SKM-1 (cell line): ENCODE measurements around the gene KLHL22.
A peak's percentile ranks its signal among the peaks of the same experiment; 100 is the strongest.
"Not testable (repeated sequence)": the region's sequence is repeated elsewhere in the genome, so short reads cannot be mapped to it uniquely, and the experiment has no call there.

ENCODE experiments used
- DNase-seq: peaks from one replicate; lab custom pipeline; 2025; ENCODE audit not compliant: unreplicated experiment; lab: John Stamatoyannopoulos, UW

KLHL22 gene

DNA sequence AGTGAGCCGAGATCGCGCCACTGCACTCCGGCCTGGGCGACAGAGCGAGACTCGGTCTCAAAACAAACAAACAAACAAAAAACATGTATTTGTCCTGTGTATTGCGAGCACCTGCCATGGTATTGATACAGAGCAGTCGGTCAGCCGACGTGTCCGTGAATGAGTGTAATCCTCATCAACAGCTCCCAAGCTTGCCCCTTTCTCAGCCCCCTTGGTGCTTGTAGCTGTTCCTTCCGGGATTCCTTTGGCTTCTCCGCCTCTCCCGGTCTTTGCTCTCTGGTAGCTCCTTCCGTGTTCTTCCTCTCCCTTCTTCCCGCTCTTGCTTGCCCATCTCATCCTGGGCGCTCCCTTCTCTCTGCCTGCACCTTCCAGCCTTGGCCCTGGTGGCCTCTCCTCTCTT lies 90.7 kb downstream of the KLHL22 start:
- DNase-seq, result no peak

DNA sequence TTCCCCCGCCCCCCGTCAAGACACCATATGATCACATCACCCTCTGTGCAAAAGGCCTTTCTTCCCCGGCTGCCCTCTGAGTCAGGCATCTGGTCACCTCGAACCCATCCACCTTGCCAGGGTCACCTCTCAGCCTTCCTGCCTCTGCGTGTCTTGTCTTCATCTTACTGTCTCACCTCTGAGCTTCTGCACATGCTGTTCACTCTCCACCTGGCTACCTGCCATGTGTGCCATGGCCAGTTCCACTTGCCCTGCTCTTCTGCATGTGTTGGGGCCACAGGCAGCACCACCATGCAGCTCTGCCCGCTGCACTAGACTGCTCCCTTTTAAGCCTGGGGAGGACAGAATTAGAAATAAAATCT lies 91.8 kb downstream of the KLHL22 start:
- DNase-seq, result no peak

DNA sequence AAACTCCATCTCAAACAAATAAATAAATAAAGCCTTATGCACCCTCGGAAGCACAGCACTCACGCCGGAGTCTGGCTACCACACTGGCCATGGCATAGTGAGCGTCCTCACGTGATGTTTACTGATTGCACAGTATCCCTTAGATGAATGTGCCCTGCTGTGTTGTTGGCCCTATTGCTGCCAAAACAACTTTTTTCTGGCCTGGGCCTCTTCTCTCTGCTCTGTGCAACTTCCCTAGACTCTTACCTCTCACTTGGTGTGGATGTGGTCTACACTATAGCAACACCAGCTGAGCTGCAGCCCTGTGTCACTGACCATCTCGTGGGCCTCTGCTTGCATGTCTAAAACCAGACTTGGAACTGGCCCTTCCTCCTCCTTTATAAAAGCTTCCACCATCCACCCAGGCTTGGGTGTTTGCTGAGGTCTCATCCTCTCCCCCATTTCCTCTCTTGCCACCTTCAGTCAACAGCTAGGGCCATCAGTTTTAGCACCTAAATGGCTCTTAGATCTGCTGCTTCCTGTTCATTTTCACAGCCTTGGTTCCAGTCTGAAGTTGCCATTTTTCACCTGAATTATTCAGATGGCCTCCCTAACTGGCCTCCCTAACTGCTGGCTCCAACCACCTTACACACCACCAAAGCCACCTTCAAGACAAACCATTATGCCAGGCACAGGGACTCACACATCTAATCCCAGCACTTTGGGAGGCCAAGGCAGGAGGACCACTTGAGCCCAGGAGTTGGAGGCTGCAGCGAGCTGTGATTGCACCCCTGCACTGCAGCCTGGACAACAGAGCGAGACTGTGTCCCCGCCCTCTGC lies 92.4 kb downstream of the KLHL22 start:
- DNase-seq, result no peak

DNA sequence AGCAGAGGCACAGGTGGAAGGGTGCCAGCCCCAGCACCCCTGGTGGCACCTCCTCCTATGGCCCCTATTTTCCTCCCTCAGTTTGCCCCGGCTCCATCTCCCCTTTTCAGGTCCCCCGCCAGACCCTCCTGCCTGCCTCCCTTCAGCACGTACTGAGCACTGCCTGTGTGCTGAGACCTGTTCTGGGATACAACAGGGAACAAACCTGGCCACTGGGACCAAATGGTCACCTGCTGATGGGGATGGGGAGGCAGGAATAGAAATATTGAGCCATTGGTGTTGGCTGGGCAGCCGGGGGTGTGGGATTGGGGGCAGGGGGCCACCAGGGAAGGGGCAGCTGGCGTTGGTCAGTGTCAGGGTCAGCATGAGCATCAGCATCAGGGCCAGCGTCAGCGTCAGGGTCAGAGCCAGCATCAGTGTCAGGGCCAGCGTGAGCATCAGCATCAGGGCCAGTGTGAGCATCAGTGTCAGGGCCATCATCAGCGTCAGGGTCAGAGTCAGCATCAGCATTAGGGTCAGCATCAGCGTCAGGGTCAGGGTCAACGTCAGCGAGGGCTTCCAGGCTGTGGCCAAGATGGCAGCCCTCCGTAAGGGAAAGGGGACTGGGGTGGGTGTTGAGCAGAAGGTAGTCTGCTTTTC lies 94.1 kb downstream of the KLHL22 start:
- no peak for DNase-seq

DNA sequence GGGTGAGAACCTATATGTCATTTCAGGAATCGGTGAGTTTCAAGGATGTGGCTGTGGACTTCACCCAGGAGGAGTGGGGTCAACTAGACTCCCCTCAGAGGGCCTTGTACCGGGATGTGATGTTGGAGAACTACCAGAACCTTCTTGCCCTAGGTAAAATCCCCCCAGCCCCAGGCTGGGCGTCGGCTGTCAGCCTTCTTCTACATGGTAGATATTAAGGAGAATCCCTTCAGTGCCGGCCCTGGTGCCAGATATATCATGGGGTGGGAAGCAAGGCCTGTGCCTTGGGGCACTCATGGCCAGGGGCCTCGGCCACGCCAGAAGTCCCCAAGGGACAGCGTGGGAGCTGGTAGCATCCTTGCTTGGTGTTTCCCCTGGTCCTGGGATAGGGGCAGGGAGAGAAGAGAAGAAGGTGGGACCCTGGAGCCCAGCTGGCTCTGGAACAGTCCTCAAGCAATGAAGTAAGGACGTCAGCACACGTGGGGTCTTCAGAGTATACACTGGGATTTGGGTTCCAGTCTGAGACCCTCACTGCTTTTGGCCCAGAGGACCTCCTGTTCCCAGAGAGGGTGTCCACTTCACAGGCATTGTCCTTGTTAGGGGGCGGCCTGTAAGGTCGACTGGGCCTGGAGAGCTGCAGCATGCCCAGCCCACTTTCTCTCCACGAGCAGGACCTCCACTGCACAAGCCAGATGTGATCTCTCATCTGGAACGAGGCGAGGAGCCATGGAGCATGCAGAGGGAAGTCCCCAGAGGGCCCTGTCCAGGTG lies 94.8 kb downstream of the KLHL22 start:
- no peak for DNase-seq

DNA sequence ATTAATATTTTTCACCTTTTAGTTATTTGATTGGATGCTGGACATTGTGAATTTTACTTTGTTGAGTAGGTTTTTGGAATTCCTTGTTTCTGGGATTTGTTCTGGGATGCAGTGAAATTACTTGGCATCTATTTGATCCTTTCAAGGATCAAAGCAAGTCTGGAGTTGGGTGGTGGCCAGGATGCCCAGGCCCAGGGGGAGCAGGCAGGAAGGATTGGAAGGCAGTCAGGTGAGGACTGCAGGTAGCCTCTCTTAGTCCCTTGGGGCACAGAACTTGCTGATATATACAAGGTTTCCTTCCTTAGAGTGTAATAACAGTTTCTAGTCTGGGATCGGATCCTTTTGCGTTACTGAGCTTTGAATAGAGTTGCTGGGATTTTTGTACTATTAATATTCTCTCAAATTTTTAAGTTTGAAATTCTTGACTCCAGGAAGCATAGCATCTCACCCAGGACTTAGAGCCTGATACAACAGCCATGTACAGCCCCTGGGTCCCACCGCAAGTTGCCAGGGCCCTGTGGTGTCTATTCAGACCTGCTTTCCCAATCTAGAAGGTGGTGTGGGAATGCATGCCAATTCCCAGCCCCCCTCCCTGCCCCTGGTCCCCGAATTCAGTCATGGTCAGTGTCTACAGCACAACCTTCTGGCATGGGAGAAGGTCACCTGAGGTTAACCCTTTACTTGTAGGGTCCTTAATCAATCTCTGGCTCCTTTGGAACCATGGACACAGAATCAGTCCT lies 95.6 kb downstream of the KLHL22 start:
- no peak for DNase-seq

DNA sequence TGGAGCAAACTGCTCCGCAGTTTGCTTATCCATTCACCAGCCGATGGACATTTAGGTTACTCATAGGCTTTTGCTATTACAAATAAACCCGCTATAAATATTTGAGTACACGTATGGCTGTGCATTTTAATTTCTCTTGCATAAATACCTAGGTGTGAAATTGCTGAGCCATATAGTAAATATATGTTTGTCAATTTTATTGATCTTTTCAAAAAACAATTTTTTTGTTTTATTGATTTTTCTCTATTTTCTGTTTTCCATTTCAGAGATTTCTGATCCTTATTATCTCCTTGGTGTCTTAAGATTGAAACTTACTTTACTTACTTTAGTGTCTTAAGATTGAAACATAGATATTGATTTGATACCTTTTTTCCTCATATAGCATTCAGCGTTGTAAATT lies 97.2 kb downstream of the KLHL22 start:
- no peak for DNase-seq

DNA sequence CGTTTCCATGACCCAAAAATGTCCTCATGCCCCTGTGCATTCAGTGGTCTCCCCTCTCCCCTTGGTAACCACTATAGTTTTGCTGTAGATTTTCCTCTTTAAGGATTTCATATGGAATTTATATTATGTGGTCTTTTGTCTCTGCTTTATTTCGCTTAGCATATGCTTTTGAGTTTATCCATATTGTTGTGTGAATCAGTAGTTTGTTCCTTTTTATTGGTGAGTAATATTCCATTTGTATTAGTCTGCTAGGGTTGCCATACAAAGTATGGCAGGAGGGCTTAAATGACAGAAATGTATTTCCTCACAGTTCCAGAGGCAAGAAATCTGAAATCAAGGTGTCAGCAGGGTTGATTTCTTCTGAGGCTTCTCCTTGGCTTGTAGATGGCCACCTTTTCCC lies 98.1 kb downstream of the KLHL22 start:
- no peak for DNase-seq

DNA sequence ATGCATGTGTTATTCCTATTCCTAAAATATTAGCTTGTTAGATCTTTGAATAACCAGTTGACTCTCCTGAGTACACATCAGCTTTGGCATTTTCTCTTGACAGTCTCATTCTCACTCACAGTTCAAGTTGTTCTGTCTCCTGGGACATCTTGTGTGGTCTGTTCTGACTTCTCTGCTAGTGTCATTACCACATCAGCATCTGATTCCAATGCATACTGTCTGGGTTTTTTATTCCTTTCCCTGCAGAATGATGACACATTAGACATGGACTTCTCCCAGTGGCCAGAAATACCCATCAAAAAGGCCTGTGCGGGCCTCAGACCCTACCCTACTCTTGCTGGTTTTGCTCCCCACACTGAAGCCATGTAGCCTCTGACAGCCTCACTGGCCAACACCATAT lies 99.0 kb downstream of the KLHL22 start:
- no peak for DNase-seq

DNA sequence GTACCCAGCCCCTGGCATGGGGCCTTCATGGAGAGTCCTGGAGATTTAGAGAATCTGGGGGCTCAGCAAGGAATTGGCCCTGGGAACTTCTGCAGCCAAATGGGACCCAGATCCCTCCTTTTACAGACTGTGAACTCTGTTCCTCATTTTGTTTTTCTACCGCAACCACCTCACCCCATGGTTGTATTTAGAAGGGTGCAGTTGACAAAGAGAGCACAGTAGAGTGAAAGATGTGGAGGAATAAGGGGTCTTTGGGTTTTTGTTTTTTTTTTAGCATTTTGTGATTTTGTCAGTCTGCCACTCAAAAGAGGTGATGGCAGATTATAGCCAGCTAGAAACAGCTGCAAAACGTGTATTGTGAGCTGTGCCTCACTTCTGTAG lies 99.7 kb downstream of the KLHL22 start:
- no peak for DNase-seq

DNA sequence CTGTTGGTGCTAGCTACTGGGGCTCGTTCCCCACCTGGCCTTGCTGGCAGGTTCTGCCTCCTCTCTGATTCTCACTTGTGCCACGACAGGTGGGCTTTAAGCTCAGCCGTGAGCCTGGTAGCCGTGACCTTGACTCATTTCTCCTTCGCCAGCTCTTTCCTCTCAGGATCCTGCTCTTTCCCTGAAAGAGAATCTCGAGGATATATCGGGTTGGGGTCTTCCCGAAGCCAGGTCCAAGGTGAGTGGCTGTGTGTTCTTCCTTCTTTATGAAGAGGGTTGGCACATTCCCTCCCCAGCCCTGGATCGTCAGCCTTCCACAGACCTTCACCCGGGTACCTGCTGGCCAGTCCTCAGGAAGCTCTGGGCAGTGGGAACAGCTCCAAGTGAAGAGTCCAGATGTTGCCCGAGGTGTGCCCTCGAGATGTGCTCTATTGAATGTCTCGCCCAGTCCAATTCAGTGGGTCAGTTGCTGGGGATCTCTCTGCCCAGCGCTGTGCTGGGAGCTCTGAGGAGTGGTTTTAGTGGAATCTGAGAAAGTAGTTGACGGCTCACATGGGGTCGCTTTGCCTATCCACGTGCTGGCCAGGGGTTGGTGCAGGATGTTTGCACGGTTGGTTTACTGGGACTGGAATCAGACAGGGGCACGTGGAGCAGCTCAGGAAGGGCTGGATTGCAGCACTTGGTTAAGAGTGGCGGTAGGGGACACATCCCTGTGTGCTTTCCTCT lies 100.3 kb downstream of the KLHL22 start:
- no peak for DNase-seq

DNA sequence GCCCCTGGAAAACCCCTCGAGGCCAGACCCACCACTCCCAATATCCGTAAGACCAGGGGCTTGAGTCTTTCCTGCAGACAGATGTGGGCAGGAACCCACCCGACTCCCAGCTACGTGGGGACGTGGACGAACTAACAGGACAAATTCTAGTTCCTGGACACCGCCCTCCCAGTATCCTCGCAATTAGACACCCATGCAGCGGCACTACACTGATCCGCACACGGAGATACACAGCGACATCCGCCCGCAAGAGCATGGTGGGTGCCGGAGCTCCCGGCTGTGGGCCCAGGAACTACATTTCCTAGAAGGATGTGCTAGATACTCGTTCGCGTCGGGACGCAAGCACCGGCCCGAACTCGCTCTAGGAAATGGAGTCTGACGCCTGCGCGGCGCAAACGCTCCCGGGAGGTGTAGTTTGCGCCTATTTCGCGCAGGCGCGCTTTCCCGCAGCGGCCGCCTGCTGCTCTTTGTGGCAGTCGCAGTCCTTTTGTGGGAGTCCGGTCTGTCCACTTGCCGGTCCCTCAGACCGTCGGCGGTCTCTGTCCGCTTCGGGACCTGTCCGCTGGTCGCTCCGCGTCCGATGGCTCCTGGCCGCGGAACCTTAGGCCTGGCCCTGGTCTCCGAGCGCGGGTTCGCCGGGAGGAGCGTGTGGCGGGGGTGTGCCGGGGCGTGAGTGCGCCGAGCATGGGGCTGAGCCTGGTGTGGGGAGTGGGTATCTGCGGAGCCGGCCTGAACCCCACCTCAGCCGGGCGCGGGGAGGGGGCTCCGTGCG lies 101.7 kb downstream of the KLHL22 start, which contains the start of gene ZNF74:
Gene ZNF74, plus strand, starts transcription at position 447 of the 772 bp plus-strand sequence. CDS start 478 bp downstream, outside the sequence.
- peak; percentile 89 for DNase-seq

DNA sequence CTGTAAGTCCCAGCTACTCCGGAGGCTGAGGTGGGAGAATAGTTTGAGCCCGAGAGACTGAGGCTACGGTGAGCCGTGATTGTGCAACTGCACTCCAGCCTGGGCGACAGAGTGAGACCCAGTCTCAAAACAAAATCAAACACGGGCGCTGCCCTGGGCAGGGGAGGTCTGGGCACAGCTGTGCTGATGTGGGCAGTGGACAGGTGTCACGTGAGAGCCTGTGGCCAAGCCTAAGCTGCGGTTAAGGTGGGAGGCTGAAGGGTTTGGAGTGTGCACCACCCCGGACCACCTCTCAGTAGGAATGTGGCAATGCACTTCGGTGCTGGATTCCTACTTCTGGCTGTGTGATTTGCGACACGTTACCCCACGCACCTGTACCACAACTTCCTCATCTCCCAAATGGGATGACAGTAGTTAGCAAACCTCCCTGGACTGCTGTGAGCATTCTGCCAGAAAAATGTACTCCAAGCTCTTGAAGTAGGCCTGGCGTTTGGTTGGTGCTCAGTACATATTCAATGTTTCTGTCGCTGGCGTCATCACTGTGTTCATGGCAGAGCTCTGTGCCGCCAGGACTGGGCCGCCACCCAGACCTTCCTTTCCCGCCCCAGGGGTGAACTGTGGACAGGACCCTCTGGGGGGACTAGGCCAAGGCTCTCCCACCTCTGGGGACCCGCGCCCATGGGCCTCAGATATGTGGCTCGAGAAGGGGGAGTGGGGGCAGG lies 102.5 kb downstream of the KLHL22 start:
- DNase-seq, result no peak

DNA sequence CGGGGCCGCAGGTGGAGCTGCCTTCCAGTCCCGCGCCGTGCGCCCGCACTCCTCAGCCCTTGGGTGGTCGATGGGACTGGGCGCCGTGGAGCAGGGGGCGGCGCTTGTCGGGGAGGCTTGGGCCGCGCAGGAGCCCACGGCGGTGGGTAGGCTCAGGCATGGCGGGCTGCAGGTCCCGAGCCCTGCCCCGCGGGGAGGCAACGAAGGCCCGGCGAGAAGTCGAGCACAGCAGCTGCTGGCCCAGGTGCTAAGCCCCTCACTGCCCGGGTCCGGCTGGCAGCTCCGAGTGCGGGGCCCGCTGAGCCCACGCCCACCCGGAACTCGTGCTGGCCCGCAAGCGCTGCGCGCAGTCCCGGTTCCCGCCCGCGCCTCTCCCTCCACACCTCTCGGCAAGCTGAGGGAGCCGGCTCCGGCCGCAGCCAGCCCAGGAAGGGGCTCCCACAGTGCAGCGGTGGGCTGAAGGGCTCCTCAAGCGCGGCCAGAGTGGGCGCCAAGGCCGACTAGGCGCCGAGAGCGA lies 103.2 kb downstream of the KLHL22 start:
- DNase-seq, result not testable (repeated sequence)
